Ovary (tissue), 3 donors: ENCODE data around the gene APBA1.

Experiments
- CTCF ChIP-seq, 3 donors: fragments of 450-650 bp in 2 of 3; fragments of 200-600 bp in 1 of 3; IDR thresholded peaks; one replicate each; pipeline versions ENCODE4 v1.5.1 to v1.8.0; 2016 to 2022; ENCODE audit warnings: antibody characterized with exemption in 3 of 3, mild to moderate bottlenecking in 1 of 3
- POLR2A ChIP-seq: fragments of 450-650 bp; IDR thresholded peaks from one replicate; pipeline ENCODE4 v1.6.1; 2017; ENCODE audit warnings: antibody characterized with exemption, mild to moderate bottlenecking, moderate library complexity
- donor health status: DM: no; HTN: no; CAD: no.

- TF ChIP-seq POLR2A (no peak), CTCF (IDR thresholded peaks at IDR 0.05) (no peak)
Observed at GRCh38 chr9:69393425-69393824, 278.7 kb downstream of the APBA1 start.
